HG02642 (cell line): Measurements from ENCODE around the gene NAA80.

ENCODE experiments used
- ATAC-seq: cut with Tn5 transposase; IDR thresholded peaks from one replicate; pipeline ENCODE4 v1.9.1; 2021; ENCODE audit warnings: mild to moderate bottlenecking; ENCODE audit not compliant: unreplicated experiment, poor library complexity

Gene NAA80

GRCh38 chr3:50330330-50330729, 31.1 kb upstream of the NAA80 start:
- no peak for ATAC-seq

GRCh38 chr3:50327943-50328691, 28.9 kb upstream of the NAA80 start, which contains the start of gene TUSC2:
Gene TUSC2, minus strand, starts transcription at chr3:50328223. Its CDS starts 124 bp downstream, at chr3:50328099.
- peak; percentile 88 for ATAC-seq

GRCh38 chr3:50327129-50327528, 27.9 kb upstream of the NAA80 start:
- ATAC-seq = no peak

GRCh38 chr3:50326182-50326541, 27.0 kb upstream of the NAA80 start:
- ATAC-seq = no peak

GRCh38 chr3:50325497-50326181, 26.4 kb upstream of the NAA80 start:
- ATAC-seq = no peak

GRCh38 chr3:50325113-50325480, 25.9 kb upstream of the NAA80 start:
- ATAC-seq = no peak

- ATAC-seq = no peak
These were observed 25.3 kb upstream of the NAA80 start for GRCh38 chr3:50324351-50325112.

- ATAC-seq = no peak
These were observed 24.5 kb upstream of the NAA80 start for GRCh38 chr3:50323614-50324199.

- ATAC-seq = no peak
These were observed 23.9 kb upstream of the NAA80 start for GRCh38 chr3:50323092-50323600.

GRCh38 chr3:50322386-50323091, 23.3 kb upstream of the NAA80 start, which contains the start of gene HYAL2:
Gene HYAL2, minus strand, starts transcription at chr3:50322745. Its CDS starts 2,256 bp downstream, at chr3:50320489.
- no peak for ATAC-seq

GRCh38 chr3:50322115-50322385, 22.8 kb upstream of the NAA80 start:
- no peak for ATAC-seq

- ATAC-seq = peak; percentile 85
These were observed 22.3 kb upstream of the NAA80 start for GRCh38 chr3:50321336-50322114.

GRCh38 chr3:50320853-50321335, 21.7 kb upstream of the NAA80 start:
- peak; percentile 53 for ATAC-seq

- no peak for ATAC-seq
These were observed 20.9 kb upstream of the NAA80 start for GRCh38 chr3:50319894-50320625.

- ATAC-seq = no peak
These were observed 20.1 kb upstream of the NAA80 start for GRCh38 chr3:50319181-50319893.

- no peak for ATAC-seq
These were observed 19.4 kb upstream of the NAA80 start for GRCh38 chr3:50318615-50319014.

GRCh38 chr3:50318163-50318562, 19.0 kb upstream of the NAA80 start:
- no peak for ATAC-seq

GRCh38 chr3:50317300-50317699, 18.1 kb upstream of the NAA80 start:
- no peak for ATAC-seq
